Raji (cell line): ENCODE measurements around the gene YARS1.

Experiments used
- POLR2A ChIP-seq: IDR thresholded peaks from 2 replicates; pipeline ENCODE4 v1.6.1; 2011; ENCODE audit warnings: low read depth, low read length, control low read depth; ENCODE audit not compliant: insufficient read depth

The YARS1 gene

DNA sequence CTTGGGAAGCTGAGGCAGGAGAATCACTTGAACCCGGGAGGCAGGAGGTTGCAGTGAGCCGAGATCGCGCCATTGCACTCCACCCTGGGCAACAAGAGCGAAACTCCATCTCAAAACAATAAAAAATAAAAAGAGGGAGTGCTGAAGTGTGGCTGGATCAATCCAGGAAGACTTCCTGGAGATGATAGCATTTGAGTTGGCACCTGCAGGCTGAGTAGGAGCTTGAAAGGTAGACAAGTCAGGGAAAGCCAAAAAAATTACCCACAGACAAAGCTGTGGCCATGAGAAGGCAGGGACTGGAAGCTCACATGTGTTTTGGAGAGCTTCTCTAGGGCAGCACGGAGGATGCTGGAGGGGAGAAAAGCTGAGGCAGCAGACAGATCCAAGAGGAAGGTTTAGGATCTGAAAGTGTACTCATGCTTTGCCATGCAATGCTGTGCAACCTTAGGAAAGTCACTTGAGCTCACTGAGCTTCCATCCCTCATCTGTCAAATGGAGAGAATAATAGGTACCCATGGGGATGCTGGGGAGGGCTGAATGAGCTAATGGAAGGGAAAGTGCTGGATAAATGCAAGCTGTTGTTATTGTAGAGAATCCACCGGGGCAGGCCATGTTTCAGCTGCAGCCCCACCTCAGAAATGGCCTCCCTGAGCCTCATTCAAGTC is 88.6 kb downstream of the YARS1 start:
- no peak for TF ChIP-seq POLR2A

DNA sequence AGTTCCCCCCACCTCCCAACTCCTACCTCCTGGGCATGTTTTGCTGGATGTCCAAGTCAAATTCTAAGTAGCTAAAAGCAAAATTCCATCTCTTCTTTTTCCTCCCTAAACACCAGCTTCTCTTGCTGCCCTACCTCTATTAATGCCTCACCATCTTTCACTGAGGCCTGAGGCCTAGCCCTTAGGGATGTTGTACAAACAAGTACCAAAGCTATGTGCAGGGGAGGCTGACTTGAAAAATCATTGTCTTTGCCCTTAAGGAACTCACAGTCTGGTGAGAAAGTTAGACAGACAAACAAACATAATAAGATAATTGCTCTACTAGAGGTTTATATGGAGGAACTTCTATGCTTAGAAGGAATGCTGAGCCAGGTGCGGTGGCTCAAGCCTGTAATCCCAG is 89.3 kb downstream of the YARS1 start:
- no peak for TF ChIP-seq POLR2A

DNA sequence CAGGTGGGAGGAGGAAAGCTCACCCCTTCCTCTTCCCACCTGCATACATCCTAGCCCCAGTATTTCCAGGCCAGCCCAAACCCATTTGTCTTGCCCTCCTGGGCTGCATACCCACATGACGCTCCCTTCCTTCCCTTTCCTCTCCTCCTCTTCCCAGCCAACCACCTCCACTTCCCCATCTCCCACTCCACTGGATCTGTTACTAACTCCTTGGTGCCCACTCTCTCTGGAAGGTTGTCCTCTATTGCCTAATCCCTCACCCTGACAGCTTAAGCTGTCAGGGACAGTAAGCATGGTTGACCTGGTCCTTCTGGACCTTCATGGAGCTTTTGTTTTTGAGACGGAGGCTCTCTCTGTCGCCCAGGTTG is 91.6 kb downstream of the YARS1 start:
- TF ChIP-seq POLR2A = no peak
